GM19025 (cell line): ENCODE data around the gene HMOX1.
"Not testable (repeated sequence)": the region's sequence is repeated elsewhere in the genome, so short reads cannot be mapped to it uniquely, and the experiment has no call there.

Source experiments
- ATAC-seq: cut with Tn5 transposase; IDR thresholded peaks from one replicate; pipeline ENCODE4 v1.9.1; 2021; ENCODE audit warnings: mild to moderate bottlenecking, low read depth, moderate library complexity; ENCODE audit not compliant: unreplicated experiment

The HMOX1 gene

DNA sequence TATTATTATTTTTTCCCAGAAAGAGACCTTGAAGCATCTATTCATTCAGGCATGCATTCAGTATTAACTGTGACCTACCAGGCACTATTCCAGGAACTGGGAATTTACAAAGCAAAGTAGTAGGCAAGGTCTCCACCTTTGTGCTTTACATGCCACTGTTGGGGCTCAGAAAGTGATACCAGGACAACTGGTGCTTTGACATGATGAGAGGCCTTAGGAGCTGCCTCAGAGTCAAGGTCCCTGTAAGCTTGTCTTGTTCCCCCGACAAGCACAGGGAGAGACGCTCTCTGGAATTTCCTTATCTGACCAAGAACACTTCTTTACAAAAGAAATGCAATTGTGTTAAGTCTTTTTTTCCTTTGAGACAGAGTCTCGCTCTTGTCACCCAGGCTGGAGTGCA lies 2.3 kb upstream of the HMOX1 start:
- no peak for ATAC-seq

DNA sequence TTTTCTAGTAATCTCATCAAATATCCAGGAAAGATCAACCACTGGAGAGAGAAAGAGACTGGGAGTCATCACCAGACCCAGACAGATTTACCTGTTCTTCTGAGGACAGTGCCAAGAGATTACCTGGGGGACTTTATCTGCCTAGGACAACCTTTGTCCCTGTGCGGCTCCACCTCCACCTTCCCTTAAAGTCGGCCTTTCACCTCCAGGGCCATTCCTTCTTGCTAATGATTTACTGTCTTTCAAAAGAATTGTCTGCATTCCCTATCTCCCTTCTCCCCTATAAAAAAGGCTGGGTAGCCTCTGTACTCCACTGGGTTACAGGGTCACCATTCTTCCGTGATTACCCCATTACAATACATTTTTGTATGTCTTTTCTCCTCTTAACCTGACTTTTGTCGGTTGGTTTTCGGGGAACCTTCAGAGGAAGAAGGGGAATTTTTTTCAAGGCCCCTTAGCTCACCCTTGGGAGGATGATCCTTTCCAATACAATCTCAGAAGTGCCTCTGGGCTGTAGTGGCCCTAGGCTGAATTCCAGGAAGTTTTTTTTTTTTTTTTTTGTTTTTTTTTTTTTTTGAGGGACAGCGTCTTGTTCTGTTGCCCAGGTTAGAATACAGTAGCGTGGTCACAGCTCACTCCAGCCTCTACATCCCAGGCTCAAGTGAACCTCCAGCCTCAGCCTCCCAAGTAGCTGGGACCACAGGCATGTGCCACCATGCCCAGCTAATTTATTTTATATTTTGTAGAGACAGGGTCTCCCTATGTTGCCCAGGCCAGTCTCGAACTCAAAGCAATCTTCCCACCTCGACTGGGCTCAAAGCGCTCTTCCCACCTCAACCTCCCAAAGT lies 1.5 kb upstream of the HMOX1 start:
- no peak for ATAC-seq

DNA sequence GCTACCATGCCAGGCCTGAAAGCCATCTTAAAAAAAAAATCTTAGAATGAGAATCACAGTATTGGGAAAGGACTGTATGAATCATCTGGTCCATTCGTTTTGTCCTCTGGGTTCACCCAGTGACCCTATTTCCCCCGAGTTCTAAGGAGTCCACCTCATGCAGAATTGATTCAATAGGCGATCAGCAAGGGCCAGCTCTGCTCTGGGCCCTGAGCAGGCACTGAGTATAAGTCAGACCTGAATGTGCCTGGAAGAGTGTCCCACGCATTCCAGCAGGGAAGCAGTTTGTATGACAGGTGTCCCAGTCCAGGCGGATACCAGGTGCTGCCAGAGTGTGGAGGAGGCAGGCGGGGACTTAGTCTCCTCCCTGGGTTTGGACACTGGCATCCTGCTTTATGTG lies 883 bp upstream of the HMOX1 start:
- ATAC-seq, result no peak

DNA sequence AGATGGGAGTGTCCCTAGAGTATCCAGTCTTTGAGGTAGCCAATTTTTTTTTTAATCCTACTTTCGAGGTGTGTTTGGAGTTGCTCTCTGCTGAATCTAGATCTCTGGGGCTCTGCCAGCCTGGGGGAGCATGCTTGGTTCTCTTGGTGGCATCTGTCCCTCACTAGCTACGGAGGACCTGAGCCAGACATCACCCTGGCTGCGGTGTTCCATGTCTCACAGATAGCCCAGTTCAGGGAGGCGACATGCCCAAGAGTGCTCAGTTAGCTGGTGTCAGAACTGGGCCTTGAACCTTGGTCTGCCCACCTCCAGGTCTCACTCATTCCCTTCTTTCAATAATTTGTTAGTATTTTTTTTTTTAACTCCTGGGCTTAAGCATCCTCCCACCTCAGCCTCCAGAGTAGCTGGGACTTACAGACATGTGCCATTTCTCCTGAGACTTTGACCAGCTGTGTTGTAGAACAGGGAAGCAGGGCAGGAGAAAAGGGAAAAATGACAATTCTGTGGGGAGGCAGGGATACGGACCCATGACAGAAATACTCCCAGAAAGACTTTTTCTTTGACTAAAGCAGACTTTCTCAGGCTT lies 621 bp downstream of the HMOX1 start:
- ATAC-seq, result no peak

DNA sequence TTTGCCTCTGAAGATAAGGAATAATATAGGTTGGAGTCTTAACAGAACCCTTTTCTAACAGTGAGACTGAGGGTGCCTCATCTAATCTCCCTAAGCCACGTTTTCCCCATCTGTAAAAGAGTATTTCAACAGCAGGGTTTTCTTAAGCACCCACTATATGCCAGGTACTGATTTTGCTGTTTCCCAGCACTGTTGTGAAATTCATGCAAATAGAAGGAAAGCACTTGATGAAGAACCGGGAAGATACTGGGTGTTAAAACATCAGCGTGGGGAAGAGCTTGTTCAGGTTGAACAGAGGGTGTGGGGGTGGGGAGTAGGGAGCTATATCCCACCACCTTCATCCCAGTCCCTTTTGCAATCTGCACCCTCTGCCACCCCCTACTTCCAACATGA lies 2.8 kb downstream of the HMOX1 start:
- no peak for ATAC-seq

DNA sequence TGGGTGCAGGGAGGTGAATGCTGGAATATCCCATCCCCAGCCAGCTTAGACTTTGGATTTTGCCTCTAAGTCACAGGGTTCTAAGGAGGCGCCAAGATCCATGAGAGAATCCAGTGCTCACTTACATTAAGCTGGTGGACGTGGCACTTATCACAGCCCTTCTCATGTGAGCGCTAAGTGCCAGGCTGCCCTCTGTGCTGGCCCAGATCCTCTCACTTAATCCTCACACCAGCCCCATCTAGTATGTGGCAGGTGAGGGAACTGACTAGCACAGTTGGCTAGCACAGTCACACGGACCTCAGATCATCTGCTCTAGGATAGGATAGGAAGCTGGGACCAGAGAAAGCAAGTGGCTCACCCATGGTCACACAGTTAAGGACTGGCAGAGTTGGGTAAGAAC lies 3.6 kb downstream of the HMOX1 start:
- no peak for ATAC-seq

DNA sequence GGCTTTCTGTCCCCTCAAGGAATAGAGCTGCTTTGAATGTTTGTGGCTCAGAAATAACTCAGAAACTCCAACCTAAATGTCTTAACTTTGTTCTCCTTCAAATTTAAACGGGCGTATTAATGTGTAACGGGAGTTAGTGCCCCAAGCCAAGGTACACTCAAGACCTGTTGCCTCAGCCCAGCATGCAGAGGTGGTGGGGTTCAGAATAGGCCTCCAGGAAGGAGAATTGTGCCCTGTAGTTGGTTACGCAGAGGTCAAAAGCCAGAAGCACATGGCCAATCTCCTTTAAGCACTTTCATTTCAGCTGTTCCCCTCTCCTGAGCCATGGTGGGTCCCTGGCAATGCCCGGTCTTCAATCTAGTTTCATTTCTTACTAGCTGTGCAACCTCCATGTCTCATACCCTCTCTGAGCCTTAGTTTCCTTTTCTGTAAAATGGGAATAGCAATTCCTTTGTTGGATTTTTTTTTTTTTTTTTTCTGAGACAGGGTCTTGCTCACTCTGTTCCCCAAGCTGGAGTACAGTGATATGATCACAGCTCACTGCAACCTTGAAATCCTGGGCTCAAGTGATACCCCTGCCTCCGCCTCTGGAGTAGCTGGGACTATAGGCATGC lies 4.2 kb downstream of the HMOX1 start:
- no peak for ATAC-seq

DNA sequence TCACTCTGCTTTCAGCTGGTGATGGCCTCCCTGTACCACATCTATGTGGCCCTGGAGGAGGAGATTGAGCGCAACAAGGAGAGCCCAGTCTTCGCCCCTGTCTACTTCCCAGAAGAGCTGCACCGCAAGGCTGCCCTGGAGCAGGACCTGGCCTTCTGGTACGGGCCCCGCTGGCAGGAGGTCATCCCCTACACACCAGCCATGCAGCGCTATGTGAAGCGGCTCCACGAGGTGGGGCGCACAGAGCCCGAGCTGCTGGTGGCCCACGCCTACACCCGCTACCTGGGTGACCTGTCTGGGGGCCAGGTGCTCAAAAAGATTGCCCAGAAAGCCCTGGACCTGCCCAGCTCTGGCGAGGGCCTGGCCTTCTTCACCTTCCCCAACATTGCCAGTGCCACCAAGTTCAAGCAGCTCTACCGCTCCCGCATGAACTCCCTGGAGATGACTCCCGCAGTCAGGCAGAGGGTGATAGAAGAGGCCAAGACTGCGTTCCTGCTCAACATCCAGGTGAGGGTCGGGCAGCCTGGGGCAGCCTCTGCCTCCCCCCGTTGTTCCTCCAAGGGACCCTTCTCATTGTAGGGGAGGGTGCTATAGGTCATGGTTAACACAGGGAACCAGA lies 5.9 kb downstream of the HMOX1 start:
- no peak for ATAC-seq

DNA sequence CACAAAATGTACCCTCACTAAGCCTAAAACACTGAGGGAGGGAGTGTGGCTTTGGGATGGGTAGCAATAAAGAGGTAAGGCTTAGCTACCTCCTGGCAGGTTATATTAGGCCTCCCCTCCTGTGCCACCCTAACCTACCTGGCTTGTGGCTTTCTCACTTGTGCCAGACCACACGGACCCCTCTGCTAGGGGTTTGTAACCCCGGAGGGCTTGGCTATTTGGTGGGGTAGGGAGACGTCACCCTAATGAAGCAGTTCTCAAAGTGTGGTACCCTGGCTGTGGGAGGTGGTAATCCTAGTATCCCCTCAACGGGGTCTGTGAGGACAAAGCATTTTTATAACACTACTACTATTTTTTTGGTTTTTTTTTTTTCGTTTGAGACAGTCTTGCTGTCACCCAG lies 10.0 kb downstream of the HMOX1 start:
- ATAC-seq, result no peak

DNA sequence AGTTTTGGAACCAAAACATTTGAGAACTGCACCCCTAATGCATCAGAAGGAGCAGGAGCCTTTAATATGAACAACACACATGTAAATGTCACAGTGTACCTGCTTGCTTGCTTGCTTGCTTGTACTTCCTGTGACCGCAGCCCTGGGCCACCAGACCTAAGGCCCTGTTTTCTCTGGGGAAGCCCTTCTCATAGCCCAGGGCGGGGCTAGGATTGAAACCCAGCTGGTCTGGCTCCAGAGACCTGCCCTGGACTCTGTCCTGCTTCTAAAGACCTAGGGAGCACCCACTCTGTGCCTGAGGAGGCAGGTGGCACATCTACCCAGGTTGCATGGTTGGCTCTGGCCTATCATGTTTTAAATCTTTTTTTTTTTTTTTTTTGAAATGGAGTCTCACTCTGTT lies 11.5 kb downstream of the HMOX1 start:
- ATAC-seq, result no peak

DNA sequence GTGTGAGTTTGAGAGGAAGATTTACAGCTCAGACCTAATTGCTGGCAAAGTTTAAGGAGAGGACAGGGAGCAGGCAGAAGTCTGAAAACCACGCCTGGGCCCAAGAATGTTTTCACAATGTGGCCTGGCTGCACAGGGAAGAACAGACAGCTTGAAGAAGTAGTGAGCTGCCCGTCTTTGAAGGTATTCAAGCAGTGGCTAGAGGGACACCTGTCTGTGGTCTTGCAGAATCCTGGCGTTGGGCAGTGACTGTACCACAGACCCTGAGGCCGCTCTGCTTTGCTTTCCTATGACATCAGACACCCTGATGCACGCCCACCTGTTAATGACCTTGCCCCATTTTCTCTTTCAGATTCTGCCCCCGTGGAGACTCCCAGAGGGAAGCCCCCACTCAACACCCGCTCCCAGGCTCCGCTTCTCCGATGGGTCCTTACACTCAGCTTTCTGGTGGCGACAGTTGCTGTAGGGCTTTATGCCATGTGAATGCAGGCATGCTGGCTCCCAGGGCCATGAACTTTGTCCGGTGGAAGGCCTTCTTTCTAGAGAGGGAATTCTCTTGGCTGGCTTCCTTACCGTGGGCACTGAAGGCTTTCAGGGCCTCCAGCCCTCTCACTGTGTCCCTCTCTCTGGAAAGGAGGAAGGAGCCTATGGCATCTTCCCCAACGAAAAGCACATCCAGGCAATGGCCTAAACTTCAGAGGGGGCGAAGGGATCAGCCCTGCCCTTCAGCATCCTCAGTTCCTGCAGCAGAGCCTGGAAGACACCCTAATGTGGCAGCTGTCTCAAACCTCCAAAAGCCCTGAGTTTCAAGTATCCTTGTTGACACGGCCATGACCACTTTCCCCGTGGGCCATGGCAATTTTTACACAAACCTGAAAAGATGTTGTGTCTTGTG lies 12.5 kb downstream of the HMOX1 start:
- no peak for ATAC-seq

DNA sequence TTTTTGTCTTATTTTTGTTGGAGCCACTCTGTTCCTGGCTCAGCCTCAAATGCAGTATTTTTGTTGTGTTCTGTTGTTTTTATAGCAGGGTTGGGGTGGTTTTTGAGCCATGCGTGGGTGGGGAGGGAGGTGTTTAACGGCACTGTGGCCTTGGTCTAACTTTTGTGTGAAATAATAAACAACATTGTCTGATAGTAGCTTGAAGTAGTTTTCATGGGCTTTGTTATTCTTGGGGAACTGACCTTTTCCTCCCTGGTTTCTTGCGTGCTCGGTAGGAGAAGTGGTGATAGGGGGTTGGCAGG lies 13.1 kb downstream of the HMOX1 start:
- ATAC-seq, result no peak

DNA sequence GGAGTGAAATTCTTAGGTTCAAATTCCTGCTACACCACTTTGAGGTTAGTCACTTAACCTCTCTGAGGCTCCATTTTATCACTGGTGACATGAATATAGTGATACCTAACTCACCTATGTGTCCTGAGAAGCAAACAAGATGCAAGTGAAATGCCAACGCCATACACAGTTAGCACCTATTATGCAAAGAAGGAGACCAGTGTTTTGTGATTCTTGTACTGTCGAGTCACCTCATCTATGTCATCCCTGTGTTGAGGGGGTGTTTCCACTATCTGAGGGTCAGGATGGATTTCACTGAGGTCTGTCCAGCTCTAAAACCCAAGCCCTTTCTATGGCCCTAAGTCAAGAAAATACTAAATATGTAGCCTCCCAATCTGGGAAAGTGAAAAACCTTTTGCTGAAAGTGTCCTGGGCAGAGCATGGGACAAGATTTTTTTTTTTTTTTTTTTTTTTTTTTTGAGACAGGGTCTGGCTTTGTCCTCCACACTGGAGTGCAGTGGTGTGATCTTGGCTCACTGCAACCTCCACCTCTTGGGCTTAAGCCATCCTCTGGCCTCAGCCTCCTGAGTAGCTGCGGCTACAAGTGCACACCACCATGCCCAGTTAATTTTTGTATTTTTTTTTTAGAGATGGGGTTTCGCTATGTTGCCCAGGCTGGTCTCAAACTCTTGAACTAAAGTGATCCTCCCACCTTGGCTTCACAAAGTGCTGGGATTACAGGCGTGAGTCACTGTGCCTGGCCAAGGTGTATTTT lies 14.1 kb downstream of the HMOX1 start:
- ATAC-seq, result no peak

DNA sequence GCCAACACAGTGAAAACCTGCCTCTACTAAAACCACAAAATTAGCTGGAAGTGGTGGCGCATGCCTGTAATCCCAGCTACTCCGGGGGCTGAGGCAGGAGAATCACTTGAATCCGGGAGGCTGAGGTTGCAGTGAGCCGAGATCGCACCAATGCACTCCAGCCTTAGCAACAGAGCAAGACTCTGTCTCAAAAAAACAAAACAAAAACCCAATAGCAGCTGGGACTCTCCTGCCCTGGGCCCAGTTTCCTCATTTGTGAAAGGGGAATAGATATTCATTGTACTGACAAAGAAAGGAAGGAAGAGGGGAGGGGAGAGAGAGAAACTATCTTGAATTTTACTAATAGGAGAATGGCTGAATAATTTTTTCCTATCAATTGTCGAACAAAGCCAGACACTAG lies 15.7 kb downstream of the HMOX1 start:
- ATAC-seq, result not testable (repeated sequence)

DNA sequence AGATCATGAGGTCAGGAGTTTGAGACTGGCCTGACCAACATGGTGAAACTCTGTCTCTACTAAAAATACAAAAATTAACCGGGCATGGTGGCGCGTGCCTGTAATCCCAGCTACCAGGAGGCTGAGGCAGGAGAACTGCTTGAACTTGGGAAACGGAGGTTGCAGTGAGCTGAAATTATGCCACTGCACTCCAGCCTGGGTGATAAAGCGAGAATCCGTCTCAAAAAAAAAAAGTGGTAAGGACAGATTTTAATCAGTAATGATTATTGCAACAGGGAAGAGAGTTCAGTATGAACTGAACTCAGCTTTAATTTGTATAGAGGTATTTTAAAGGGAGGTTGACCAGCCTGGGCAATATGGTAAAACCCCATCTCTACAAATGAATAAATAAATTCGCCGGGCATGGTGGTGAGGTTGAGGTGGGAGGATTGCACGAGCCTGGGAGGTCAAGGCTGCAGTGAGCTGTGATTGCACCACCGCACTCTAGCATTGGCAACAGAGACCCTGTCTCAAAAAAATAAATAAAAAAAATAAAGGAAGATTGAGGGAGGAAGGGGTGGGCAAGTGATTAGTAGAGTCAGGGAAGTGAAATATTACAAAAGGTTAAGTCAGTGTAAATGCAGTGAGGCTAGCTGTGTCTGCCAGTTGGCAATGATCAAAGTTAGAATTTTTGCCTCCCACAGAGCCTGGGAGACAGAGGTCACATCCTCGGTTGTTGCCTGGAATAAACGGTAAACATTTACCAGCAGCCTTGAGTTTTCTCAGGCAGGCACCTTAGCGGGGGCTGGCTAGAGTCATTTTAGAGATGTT lies 16.4 kb downstream of the HMOX1 start:
- ATAC-seq, result no peak

DNA sequence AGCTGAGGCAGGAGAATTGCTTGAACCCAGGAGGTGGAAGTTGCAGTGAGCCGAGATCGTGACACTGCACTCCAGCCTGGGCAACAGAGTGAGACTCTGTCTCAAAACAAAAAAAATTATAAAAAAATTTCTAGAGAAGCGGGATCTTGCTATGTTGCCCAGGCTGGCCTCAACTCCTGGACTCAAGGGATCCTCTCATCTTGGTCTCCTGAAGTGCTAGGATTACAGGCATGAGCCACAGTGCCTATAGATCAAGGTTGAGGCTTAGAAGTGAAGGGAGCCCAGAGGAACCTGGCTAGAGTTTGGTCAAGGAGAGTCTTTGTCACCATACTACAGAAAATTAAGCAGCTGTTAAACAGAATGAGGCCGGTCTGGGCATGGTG lies 17.7 kb downstream of the HMOX1 start:
- ATAC-seq, result no peak

DNA sequence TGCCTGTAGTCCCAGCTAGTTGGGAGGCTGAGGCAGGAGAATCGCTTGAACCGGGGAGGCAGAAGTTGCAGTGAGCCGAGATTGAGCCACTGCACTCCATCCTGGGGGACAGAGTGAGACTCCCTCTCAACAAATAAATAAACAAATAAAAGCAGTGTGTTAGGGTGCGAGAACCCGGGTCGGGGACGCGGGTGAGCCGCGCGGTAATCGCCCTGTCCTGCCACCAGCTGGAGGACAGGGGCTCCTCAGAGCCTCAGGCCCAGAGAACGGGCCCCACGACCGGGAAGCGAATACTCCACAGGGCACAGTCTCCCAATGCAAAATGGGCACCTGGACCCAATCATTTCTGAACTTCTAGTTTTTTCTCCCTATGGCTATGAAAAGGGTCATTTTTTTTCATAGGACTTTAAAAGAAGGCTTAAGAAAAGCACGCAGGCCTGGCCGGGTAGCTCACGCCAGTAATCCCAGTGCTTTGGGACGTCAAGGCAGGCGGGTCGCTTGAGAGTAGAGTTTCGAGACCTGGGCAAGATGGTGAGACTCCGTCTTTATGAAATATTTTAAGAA lies 18.3 kb downstream of the HMOX1 start:
- ATAC-seq, result no peak

DNA sequence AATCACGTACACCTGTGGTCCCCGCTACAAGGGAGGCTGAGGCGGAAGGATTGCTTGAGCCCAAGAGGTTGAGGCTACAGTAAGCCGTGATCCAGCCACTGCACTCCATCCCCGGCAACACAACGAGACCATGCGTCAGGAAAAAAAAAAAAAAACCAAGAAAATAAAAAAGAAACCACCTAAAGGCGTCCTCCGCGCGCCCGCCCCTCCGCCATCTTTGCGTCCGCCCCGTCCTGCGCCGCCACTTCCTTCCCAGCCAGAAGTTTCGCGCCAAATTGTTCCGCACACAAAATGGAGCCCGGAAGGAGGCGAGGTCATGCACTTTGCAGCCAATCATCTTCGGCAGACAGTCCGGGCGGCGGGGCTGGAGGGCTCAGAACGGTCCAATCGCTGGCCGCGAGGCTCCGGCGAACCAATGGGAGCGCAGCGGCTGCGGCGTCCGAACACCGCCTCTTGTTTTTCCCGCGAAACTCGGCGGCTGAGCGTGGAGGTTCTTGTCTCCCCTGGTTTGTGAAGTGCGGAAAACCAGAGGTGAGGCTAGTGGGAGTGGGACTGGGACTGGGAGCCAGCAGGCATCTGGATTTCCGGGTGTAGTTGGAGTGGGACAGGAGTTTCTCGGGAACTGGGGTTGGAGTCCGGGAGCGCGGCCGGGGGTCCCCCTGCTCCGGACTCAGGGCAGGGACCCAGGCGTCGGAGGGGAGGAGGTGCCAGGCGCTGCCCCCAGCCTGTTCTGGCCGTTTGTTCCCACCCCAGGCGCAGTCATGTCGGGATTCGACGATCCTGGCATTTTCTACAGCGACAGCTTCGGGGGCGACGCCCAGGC lies 19.0 kb downstream of the HMOX1 start, which contains the start of gene MCM5:
MCM5 (plus strand) TSS at position 463 of the 823 bp plus-strand sequence; CDS start at position 762, 299 bp downstream.
- peak; percentile 96 for ATAC-seq
